ENCODE results near the gene SRPK3.
"Not testable (repeated sequence)": the region's sequence is repeated elsewhere in the genome, so short reads cannot be mapped to it uniquely, and the experiment has no call there.

The SRPK3 gene, protein sequence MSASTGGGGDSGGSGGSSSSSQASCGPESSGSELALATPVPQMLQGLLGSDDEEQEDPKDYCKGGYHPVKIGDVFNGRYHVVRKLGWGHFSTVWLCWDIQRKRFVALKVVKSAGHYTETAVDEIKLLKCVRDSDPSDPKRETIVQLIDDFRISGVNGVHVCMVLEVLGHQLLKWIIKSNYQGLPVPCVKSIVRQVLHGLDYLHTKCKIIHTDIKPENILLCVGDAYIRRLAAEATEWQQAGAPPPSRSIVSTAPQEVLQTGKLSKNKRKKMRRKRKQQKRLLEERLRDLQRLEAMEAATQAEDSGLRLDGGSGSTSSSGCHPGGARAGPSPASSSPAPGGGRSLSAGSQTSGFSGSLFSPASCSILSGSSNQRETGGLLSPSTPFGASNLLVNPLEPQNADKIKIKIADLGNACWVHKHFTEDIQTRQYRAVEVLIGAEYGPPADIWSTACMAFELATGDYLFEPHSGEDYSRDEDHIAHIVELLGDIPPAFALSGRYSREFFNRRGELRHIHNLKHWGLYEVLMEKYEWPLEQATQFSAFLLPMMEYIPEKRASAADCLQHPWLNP

DNA sequence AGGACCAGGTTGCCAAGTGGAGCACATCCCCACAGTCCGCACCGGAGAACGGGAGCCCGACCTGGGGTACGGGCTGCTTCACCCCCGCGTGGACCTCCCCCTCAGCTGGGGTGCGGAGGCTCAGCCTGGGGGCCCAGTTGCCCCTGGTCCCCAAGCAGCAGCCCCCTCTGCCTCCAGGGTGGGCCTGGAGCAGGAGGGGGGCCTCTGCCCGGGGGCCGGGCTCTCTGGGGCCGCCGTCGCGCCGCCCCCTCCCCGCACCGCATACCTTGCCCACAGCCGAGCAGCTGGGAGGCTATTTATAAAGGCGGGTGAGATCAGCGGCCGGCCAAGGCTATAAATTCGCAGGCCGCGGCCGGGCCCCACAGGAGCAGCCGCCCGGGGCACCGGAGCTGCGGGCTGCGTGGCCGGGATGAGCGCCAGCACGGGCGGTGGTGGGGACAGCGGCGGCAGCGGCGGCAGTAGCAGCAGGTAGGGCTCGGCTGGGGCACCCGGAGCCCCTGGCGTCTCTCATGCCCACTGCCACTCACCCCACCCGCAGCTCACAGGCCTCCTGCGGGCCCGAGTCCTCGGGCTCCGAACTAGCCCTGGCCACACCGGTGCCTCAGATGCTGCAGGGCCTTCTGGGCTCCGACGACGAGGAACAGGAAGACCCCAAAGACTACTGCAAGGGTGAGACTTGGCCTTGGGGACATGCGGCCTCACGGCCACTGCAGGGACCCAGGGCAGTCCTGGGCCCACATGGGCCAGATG is at the start of gene SRPK3:
SRPK3 (plus strand) TSS at position 364 of the 750 bp plus-strand sequence; CDS start at position 410, 46 bp downstream.
- DNase-seq (ENCODE audit: insufficient read length, low spot score) (no peak), FAIRE-seq (no peak)

DNA sequence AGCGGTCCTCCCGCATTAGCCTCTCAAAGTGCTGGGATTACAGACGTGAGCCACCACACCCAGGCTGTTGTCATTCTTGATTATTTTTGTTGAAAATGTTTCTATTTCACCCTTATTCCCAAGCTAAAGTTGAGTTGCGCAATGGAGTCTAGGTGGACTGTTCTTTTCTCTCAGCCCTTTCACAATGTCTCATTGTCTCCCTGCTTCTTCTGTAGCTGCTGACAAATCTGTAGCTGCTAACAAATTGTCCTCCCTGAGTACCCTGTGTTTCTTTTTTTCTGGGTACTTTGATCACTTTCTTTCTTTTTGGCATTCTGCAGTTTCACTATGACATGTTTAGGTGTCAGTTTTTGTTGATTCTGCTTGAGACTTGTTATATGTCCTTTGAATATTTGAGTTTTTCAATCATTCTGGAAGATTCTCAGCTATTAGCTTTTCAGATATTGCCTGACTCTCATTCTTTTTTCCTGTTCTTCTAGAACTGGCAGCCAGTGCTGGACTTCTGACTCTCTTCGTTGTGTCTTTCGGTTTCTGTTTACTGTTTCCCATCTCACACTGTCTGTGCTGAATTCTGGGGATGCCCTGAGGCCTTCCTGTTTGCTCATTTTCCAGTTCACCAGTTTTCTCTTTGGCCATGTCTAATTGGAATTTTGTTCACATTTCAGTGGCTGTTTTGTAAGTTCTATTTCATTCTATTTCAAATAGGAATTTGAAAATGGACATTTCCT is 49.6 kb upstream of the SRPK3 start:
- no peak for FAIRE-seq
- no peak for DNase-seq (ENCODE audit: insufficient read length, low spot score)

DNA sequence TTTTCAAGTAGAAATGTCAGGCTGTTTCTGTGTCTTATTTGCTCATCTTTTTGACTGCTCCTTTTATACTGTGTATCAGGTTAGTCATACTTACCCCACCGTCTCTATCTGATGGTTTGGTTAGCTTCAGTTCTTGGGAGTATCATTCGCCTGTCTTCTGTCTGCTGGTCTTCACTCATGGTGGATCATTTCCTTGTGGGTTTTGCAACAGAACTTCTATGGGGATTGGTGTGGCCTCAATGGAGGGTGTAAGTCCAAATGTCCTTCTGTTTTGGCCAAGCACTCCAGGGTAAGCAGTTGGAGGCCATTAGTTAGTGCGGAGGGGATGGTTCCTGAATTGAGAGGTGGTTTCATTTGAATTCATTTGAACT is 49.0 kb upstream of the SRPK3 start:
- no peak for DNase-seq (ENCODE audit: insufficient read length, low spot score)
- no peak for FAIRE-seq

DNA sequence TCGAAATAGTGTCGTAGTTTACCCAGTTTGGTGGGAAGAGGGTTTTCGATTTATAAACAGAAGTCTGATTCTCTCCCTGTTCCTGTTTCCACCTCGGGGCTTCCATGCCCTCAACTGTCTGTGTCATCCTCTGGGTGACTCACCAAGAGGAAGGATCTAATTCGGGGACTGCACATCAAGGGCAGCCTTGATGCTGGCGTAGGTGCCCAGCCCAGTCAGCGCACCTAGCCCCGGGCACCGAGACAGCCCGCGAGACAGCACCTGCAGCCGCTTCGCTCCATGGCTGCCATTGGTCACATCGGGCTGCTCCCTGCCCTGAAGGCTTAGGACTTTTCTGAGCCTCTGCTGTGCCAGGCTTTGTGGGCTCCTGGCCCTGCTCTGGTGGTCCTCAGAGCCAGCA is 48.4 kb upstream of the SRPK3 start:
- peak; percentile 24 for DNase-seq (ENCODE audit: insufficient read length, low spot score)
- FAIRE-seq = no peak

DNA sequence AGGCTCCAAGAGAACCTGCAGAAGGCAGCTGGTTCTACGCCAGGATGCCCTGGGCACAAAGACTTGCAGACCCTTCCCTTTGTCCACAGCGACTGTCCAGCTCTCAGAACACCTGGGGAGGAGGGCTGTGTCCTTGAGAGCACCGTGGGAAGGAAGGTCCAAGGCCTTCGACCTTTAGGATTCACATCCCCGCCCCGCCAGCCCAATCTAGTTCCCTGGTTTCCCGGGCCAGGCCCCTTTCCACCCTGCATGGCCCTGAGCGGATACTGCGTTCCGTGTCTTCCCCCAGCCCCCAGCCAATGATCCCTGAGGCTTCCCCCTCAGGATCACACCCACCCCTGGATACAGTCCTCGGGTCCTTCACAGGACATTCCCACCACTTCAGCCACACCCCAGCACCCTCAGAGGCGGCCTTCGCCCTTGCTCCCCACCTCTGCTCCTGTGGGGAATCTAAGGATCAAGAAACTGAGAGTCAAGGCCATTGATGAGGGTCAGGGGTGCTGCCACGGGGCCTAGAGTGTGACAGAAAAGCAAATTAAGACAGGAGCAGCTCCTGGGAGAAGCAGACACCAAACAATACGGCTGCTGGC is 47.1 kb upstream of the SRPK3 start:
- FAIRE-seq (no peak), DNase-seq (ENCODE audit: insufficient read length, low spot score) (no peak)

DNA sequence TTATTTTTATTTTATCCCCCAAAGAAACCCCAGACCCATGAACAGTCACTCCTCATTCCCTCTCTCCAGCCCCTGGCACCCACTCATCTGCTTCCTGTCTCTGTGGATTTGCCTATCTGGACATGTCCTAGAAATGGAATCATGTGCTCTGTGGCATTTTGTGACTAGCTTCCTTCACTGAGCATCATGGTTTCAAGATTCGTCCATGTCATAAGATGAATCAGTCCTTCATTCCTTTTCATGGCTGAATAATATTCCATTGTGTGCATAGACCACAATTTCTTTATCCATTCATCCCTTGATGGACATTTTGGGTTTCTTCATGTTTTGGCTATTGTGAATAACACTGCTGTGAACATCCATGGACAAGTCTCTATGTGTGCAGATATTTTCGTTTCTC is 46.0 kb upstream of the SRPK3 start:
- FAIRE-seq = no peak
- no peak for DNase-seq (ENCODE audit: insufficient read length, low spot score)

DNA sequence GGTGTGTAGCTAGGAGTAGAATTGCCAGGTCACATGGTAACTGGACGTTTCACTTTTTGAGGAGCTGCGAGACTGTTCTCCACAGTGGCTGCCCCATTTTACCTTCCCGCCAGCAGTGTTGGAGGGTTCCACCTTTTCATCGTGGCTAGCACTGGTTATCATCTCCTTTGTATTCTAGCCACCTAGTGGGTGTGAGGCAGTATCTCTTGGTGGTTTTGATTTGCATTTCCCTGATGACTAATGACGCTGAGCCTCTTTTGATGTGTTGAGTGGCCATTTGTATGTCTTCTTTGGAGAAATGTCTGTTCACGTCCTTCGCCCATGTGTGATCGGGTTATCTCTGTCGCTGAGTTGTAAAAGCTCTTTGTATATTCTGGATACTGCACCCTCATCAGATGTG is 45.6 kb upstream of the SRPK3 start:
- no peak for FAIRE-seq

DNA sequence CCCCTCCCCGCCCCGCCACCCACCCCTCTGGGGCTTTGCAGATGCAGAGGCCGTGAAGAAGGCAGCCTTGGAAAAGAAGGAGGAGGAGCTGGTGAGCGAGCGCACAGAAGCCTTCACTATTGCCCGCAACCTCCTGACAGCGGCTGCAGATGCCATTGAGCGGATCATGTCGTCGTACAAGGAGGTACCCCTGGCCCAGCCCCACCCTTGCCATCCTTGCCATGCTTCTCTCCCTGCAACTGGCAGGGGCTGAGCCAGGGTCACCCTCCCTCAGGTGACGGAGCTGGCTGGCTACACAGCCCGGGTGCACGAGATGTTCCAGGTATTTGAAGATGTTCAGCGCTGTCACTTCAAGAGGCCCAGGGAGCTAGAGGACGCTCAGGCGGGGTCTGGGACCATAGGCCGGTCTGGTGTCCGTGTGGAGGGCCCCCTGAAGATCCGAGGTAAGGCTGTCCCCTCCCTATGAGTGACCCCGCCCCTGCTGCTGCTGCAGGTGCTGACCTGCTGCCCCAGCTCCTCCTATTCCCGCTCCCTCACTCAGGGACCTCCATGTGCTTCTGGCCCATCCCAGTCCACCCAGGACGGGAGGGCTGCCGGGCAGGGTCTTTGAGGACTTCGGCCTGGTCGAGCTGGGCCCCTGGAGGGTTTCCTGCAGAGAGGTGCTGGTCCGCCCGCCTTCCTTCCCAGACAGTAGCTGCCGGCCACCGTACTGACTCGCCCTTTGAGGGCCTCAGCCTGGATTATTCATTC is 44.6 kb upstream of the SRPK3 start:
- FAIRE-seq (no peak), DNase-seq (ENCODE audit: insufficient read length, low spot score) (no peak)

More for the DNA sequence above, 45.6 kb upstream of the SRPK3 start:
- DNase-seq (ENCODE audit: insufficient read length, low spot score) = no peak

DNA sequence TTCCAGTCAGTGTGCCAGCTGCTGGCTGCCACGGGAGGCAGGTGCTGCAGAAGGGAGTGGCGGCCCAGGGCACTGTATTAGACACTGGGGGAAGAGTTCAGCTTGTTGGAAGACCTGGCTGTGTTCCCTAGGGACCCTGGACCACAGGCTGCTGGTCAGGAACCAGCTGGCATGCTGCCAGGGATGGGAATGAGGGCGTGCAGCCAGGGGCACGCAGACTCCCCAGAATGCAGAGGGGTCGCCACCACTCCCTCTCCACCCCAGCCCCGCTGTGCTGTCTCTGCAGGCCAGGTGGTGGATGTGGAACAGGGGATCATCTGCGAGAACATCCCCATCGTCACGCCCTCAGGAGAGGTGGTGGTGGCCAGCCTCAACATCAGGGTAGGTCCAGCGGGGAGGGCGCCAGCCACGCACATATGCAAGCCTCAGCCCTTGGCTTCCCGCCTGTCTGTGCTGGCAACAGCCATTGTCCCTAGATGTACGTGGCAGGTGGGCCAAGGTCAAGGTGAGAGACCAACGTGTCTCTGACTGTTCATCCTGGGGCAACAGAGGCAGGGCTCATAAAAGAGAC is 43.9 kb upstream of the SRPK3 start:
- FAIRE-seq (no peak), DNase-seq (ENCODE audit: insufficient read length, low spot score) (no peak)

DNA sequence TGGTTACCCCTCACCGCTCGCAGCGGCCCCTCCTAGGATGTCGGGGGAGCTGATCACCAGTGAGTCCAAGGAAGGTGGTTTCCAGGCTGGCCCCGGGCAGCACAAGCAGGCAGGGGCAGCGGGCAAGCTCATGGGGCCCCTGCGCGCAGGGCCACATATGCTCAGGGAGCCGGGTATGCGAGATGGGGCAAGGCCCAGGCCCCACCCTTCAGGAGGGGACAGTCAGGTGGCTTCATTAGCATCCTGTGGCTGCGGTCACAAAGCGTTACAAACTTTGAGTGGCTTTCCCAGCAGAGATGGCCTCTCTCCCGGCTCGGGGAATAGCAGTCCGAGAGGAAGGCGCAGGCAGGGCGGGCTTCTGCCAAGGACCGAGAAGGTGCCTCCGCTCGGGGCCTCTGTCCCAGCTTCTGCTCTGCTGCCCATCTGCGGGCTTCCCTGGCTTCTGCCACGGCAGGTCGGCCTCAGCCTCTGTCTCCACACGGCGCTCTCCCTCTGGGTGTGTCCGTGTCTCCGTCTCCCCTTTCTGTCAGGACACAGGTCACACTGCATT is 42.7 kb upstream of the SRPK3 start:
- FAIRE-seq (no peak), DNase-seq (ENCODE audit: insufficient read length, low spot score) (no peak)

DNA sequence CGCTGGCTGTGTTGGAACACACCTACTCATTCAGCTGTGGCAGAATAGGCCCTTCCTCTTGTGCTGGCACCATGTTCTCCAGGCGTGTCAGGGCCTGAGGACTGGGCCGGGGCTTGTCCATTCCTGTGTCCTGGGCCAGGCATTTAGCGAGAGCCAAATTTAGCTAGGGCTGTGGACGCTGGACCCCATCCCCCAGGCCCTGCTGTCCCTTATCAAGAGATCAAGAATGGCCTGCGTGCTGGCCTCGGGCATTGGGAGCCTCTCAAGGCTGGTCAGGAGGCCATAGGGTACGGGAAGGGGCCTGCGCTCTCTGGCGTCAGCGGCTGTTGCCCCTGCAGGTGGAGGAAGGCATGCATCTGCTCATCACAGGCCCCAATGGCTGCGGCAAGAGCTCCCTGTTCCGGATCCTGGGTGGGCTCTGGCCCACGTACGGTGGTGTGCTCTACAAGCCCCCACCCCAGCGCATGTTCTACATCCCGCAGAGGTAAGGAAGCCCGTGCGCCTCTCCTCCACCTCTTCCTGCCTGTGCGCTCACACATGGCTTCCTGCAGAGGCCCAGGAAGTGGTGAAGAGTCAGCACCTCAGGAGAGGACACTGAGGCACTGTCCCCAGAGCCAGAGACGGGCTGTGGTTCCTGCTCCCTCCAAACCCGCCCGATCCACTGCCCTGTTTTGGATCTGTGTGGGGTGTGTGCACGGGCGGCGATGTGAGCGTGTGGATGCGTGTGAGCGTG is 40.9 kb upstream of the SRPK3 start:
- no peak for FAIRE-seq
- no peak for DNase-seq (ENCODE audit: insufficient read length, low spot score)

DNA sequence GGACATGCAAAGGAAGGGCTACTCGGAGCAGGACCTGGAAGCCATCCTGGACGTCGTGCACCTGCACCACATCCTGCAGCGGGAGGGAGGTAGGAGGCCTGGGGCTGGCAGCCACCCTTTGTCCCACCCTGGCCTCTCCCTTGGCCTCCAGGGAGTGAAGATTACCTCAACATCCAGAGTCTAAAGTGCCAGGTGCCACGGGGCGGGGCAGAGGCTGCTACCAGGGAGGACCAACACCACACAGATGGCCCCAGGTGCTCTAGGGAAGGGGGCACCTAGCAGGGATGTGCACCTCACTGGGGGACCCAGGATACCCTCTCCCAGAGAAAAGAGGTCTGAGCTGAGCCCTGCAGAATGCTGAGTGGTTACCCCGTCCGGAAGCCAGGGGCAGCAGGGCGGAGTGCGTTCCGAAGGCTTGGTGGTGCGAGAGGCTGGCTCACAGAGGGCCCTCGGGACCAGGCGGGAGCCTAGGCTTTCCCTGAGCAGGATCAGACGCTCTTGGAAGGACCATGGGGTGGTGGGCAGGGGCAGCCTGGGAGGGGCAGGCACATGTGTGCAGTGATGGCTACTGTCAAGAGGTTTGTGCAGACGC is 40.1 kb upstream of the SRPK3 start:
- no peak for DNase-seq (ENCODE audit: insufficient read length, low spot score)
- FAIRE-seq = no peak

DNA sequence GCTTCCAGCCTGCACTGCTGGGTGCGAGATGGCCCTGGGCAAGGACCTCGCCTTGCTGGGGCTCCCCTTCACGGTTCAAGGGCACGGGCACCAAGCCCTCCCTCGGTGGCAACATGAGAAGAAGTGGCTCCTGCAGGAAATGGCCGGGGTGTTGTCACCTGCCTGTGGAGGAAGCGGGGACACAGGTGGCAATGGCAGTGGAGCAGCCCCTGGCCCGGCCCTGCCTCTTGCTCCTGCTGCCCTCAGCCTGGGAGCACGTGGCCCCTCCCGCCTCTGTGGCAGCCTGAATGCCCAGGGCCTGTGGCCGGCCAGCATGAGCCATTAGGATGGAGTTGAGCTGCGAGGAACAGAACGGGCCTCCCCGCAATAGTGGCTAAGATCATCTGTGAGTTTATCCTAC is 39.4 kb upstream of the SRPK3 start:
- no peak for FAIRE-seq
- DNase-seq (ENCODE audit: insufficient read length, low spot score) = no peak

DNA sequence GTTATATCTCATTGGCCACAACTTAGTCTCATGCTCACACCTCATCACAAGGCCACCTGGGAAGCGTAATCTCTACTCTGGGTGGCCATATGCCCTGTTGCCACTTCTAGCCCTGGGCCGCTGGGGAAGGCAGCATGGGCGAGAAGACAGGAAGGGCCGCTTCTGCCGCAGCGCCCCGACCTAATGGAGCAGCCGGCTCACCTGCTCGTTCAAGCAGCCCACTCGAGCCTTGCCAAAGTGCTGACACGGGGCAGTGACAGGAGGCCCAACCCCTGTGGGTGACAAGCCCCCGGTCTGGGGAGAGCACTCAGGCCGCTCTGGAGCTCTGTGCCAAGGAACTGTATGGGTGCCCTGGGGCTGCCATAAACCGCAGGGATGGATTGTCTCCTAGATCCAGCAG is 38.7 kb upstream of the SRPK3 start:
- FAIRE-seq; DNase-seq (ENCODE audit: insufficient read length, low spot score): not testable (repeated sequence)

DNA sequence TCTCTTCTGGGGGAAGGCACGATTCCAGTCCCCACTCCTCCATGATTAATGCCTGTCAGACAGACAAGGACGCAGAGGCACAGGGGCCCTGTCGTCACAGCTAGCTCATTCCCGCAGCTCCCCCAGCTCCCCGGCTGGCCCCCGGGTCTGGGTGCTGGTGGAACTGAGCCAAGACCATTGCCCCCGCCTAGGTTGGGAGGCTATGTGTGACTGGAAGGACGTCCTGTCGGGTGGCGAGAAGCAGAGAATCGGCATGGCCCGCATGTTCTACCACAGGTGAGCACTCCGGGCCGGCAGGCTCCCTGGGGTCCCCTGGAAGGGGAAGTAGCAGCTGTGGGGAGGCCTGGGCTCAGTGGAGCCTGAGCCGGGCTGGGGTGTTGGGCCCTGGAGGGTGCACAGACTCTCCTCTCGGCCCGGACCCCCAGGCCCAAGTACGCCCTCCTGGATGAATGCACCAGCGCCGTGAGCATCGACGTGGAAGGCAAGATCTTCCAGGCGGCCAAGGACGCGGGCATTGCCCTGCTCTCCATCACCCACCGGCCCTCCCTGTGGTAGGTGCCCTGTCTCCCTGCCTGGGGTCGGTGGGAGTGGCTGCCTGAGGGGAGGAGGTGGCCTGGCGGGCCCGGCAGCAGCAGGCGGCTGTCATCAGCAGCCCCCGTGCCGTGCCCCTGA is 37.9 kb upstream of the SRPK3 start:
- DNase-seq (ENCODE audit: insufficient read length, low spot score); FAIRE-seq: not testable (repeated sequence)

DNA sequence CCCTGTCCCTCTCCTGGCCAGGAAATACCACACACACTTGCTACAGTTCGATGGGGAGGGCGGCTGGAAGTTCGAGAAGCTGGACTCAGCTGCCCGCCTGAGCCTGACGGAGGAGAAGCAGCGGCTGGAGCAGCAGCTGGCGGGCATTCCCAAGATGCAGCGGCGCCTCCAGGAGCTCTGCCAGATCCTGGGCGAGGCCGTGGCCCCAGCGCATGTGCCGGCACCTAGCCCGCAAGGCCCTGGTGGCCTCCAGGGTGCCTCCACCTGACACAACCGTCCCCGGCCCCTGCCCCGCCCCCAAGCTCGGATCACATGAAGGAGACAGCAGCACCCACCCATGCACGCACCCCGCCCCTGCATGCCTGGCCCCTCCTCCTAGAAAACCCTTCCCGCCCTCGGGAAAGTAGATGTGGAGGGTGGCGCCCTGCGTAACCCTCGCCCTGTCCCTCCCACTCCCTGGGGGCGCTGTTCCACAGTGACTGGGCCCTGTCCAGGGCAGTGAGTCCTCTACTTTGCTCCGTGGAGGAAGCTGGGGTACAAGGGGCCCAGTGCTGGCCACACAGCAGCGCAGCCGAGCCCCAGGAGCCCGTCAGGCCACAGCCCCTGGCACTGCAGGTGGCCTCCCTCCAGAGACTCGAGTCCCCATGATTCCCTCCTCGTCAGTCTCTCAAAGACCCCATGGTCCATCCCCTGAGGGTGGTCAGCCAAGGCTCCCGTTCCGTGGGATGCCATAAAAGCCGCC is 37.2 kb upstream of the SRPK3 start:
- not testable (repeated sequence) for DNase-seq (ENCODE audit: insufficient read length, low spot score); FAIRE-seq
